Right cardiac atrium (tissue), 5 donors: ENCODE measurements around the gene PTPRN2. TPM values are rescaled to one million over a fixed set of nuclear protein-coding genes. Genes with fewer than 3 reads are reported as not detected.
"Not testable (repeated sequence)": the region's sequence is repeated elsewhere in the genome, so short reads cannot be mapped to it uniquely, and the experiment has no call there.

ENCODE experiments used
- ATAC-seq, 2 donors: fragments of 200-7000 bp; cut with Tn5 transposase; one replicate each; pipeline versions ENCODE4 v1.8.0 to v1.9.1; 2020; ENCODE audit warnings: moderate library complexity in 2 of 2, mild to moderate bottlenecking in 1 of 2
- DNase-seq, 3 donors: peaks; one replicate each; pipeline ENCODE4 v3.0.0-alpha.2; 2020
- H3K27ac ChIP-seq: one replicate; pipeline ENCODE4 v1.5.1; 2013; ENCODE audit warnings: mild to moderate bottlenecking, low read length, control low read depth, moderate library complexity
- H3K27me3 ChIP-seq: one replicate; pipeline ENCODE4 v1.6.1; 2013; ENCODE audit not compliant: control insufficient read depth, insufficient read depth
- H3K4me1 ChIP-seq: one replicate; pipeline ENCODE4 v1.6.1; 2013; ENCODE audit warnings: low read length; ENCODE audit not compliant: control insufficient read depth, insufficient read depth
- H3K4me3 ChIP-seq: one replicate; pipeline ENCODE4 v1.5.1; 2013; ENCODE audit warnings: low read length, control low read depth
- H3K9me3 ChIP-seq: one replicate; pipeline ENCODE4 v1.6.1; 2013; ENCODE audit warnings: low read length; ENCODE audit not compliant: control insufficient read depth
- WGBS: extraction: QIAGEN DNeasy Blood & Tissue Kit; methylation state at CpG from one replicate; pipeline ENCODE4 v1.1.7; 2013; 5-methylcytosine and 5-hydroxymethylcytosine counted together
- intact Hi-C, 4 donors: fragments of 100-400 bp; cut with DNase I; formaldehyde crosslinking; loops; one replicate each; pipeline versions ENCODE4 v1.11.0 to v1.14.0; 2022 to 2023
- polyA plus RNA-seq: library from polyadenylated mRNA; stranded (reverse); fragments of 200-250 nt; gene quantifications from one replicate; pipeline ENCODE4 v1.2.3, GENCODE V29; 2013
- total RNA-seq, 4 donors: library from RNA; stranded (reverse); fragmentation: NEBNext Ultra II Directional; extraction: Animal tissue kit (Norgen Biotek cat#: 25700); gene quantifications; one replicate each; pipeline ENCODE4 v1.2.1, GENCODE V29; 2021
- donor health status: healthy with polysubstance abuse.
- donor health status: DM: no; HTN: yes; CAD: no.
- donor health status: DM: no; HTN: no; CAD: no.
- donor health status: DM: no; HTN: yes; CAD: no; lungs with severe emphysema.
- donor health status: DM: yes; HTN: yes; CAD: no.

The PTPRN2 gene
- total and polyA plus RNA-seq, 5 donors: 1.5 to 3.9 (median 1.9) TPM

DNA sequence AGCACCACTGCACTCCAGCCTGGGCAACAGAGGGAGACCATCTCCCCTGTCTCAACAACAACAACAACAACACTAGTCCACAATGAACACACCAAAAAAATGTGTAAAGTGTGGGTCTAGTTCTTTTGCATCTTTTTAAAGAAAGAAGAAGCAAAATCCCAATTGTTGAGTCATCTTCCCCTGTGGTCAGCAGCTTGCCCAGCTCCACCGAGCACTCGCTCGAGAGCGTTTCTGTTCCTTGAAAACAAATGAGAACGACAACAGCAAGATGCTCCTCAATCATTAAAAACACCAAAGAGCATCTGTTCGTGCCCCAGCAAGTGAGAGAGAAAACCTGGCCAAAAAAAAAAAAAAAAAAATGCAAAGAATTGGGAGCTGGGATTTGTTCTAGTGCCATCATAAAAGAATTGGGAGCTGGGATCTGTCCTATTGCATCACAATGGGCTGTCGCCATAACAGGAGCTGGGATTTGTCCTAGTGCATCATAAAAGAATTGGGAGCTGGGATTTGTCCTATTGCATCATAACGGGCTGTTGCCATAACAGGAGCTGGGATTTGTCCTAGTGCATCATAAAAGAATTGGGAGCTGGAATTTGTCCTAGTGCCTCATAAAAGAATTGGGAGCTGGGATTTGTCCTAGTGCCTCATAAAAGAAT, 118.1 kb downstream of the PTPRN2 start:
- no peak overlapping the region for H3K27ac ChIP-seq
- no peaks in the 10 kb centered on the region for H3K9me3 ChIP-seq
- no peaks in the 10 kb centered on the region for H3K4me1 ChIP-seq
- 72% methylated on average over 8 of the region's 8 CpGs for WGBS
- H3K4me3 ChIP-seq: no peak overlapping the region
- intact Hi-C loops: no loop called here
- DNase-seq (no peak), ATAC-seq (no peak)
- no peaks in the 10 kb centered on the region for H3K27me3 ChIP-seq

DNA sequence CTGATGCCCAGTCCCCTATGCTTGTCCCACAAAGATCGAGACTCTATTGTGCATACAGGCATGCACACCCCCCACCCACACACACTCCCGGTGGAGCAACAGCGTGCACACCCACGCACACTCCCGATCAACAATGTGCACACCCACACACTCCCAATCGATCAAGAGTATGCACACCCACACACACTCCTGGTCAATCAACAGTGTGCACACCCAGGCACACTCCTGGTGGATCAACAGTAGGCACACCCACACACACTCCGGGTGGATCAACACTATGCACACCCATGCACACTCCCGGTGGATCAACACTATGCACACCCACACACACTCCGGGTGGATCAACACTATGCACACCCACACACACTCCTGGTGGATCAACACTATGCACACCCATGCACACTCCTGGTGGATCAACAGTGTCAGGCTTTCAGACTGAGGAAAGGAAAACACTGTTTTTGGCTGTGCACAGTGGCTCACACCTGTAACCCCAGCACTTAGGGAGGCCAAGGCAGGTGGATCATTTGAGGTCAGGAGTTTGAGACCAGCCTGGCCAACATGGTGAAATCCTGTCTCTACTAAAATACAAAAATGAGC, 118.8 kb downstream of the PTPRN2 start:
- no peak for DNase-seq
- H3K27ac ChIP-seq: no peak overlapping the region
- WGBS: 74% methylated on average over 9 of the region's 9 CpGs
- no peaks in the 10 kb centered on the region for H3K4me1 ChIP-seq
- no peak overlapping the region for H3K4me3 ChIP-seq
- H3K27me3 ChIP-seq: no peaks in the 10 kb centered on the region
- intact Hi-C loops: no loop called here
- H3K9me3 ChIP-seq: no peaks in the 10 kb centered on the region
- ATAC-seq: peak; percentile 25 to 33

DNA sequence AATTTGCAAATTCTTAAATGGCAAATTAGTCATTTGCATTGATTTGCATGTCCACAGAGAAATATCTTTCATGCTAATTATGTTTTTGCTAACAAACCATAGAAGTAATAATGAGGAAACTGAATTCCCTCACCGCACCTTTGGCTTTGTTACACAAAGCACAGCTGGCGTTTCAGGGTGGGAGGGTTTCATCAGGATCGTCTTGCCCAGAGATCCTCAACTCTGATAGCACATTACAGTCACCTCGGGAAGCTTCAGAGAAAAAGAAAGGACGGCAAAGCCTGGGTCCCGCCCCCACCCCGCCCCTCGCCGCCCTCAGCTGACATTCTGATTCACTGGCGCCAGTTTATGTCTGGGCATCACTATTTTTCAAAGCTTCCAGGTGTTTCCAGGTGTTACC, 119.4 kb downstream of the PTPRN2 start:
- intact Hi-C loops: no loop called here
- ATAC-seq: no peak

DNA sequence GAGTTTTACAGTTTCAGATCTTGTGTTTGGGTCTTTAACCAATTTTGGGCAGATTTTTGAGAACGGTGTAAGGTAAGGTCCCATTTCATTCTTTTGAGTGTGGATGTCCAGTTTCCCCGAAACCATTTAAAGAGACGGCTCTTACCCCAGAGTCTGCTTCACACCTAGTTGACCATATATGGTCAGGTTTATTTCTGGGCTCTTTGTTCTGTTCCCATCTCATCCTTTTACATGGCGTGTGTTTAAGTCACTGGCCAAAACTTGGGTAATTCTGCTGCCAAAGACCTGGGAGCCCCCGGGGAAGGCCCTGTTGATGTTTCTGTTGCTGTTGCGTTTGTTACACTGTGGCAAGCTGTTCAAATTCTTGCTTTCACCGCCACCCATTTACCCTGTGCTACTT, 120.1 kb downstream of the PTPRN2 start:
- Histone ChIP-seq H3K9me3 (no peaks in the 10 kb centered on the region), H3K27me3 (no peaks in the 10 kb centered on the region), H3K27ac (no peak overlapping the region), H3K4me1 (no peaks in the 10 kb centered on the region), H3K4me3 (no peak overlapping the region)
- DNase-seq (no peak), ATAC-seq (no peak)
- 53% methylated on average over 7 of the region's 7 CpGs for WGBS
- intact Hi-C loops: no loop called here

More for the DNA sequence above, 119.4 kb downstream of the PTPRN2 start:
- H3K9me3 ChIP-seq: no peaks in the 10 kb centered on the region
- no peaks in the 10 kb centered on the region for H3K4me1 ChIP-seq
- DNase-seq: no peak
- 10% methylated on average over 10 of the region's 10 CpGs for WGBS
- no peaks in the 10 kb centered on the region for H3K27me3 ChIP-seq
- no peak overlapping the region for H3K4me3 ChIP-seq
- no peak overlapping the region for H3K27ac ChIP-seq

DNA sequence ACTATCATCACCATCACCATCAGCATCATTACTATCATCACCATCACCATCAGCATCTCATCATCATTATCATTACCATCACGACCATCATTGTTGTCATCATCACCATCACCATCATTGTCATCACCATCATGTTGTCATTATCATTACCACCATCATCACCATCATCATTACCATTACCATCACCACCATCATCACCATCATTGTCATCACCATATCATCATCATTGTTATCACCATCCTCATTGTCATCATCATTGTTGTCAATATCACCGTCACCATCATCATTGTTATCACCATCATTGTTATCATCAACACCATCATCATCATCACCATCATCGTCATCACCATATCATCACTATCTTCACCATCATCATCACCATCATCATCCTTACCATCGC, 124.3 kb downstream of the PTPRN2 start:
- intact Hi-C loops: no loop called here
- DNase-seq (no peak), ATAC-seq (no peak)
- WGBS: 81% methylated on average over 4 of the region's 4 CpGs
- H3K9me3 ChIP-seq: no peaks in the 10 kb centered on the region
- H3K4me3 ChIP-seq: no peak overlapping the region
- no peak overlapping the region for H3K27ac ChIP-seq
- no peaks in the 10 kb centered on the region for H3K4me1 ChIP-seq
- H3K27me3 ChIP-seq: no peaks in the 10 kb centered on the region

DNA sequence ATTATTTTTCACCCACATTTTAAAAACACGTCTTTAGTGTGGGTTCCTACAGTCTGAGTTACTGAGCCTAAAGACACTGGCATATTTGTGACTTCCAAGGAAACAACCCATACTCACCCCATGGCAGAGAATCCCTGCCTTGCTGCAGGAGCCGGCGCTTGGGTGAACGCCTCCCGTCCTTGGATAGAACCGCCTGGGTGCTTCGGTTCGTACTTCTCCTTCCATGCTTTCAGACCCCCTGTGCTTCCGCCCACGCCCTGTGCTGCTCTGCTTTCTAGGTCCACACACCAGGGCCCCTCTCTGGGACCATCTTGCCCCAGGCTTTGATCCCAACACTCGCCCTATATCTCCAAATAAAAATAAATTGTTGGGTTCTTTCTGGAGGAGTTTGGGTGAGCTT, 125.8 kb downstream of the PTPRN2 start:
- H3K27me3 ChIP-seq: no peaks in the 10 kb centered on the region
- ATAC-seq (no peak), DNase-seq (no peak)
- no peak overlapping the region for H3K4me3 ChIP-seq
- H3K9me3 ChIP-seq: no peaks in the 10 kb centered on the region
- H3K27ac ChIP-seq: no peak overlapping the region
- intact Hi-C loops: no loop called here
- H3K4me1 ChIP-seq: no peaks in the 10 kb centered on the region
- 84% methylated on average over 11 of the region's 11 CpGs for WGBS

DNA sequence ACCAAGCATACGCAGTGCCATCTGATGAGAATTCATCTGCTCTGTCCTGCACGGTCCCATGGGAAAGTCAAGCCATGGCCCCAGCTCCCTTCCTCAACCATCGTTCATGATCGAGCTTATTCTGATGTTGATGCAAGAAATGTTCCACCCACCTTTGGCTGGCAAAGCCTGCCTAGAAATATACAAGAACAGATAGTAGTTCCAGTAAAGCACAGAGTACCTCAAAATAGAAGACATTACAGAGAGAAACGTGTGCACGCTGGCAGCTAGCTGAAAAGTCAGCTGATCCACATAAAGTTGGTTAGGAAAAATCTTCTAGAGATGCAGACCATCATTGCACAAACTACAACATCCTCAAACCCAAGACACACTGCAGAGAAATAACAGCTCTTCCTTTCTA, 127.0 kb downstream of the PTPRN2 start:
- Histone ChIP-seq H3K4me3 (no peak overlapping the region), H3K4me1 (no peaks in the 10 kb centered on the region), H3K27ac (no peak overlapping the region), H3K9me3 (no peaks in the 10 kb centered on the region), H3K27me3 (no peaks in the 10 kb centered on the region)
- intact Hi-C loops: no loop called here
- DNase-seq: no peak
- no peak for ATAC-seq
- 70% methylated on average over 6 of the region's 6 CpGs for WGBS

DNA sequence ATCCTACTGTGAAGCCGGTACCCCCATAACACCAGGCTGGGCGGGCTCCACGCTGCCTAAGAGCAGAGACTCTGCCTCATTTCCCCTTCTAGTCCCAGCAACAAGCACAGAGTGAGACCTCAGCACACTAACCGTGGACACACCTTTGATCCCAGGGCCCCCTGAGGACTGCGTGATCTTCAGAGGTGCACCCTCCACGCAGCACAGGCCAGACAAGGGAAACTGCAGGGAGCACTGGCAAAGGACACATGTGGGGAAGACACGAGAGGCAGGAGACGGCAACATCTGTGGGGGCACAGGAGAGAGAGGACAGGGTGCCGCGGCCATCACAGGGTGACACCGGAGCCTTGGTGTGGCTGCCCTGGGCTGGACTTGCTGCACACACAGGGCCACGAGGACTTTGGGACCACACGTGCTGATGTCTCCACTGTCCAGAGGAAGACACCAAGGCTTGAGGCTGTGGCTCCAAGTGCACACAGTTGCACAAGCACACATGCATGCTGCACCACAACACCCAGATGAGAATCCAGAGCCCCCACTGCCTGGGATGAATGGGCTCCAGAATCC, 128.8 kb downstream of the PTPRN2 start:
- intact Hi-C loops: no loop called here
- H3K9me3 ChIP-seq: no peaks in the 10 kb centered on the region
- ATAC-seq (no peak), DNase-seq (no peak)
- no peaks in the 10 kb centered on the region for H3K27me3 ChIP-seq
- no peak overlapping the region for H3K27ac ChIP-seq
- H3K4me1 ChIP-seq: no peaks in the 10 kb centered on the region
- no peak overlapping the region for H3K4me3 ChIP-seq
- 89% methylated on average over 13 of the region's 13 CpGs for WGBS

DNA sequence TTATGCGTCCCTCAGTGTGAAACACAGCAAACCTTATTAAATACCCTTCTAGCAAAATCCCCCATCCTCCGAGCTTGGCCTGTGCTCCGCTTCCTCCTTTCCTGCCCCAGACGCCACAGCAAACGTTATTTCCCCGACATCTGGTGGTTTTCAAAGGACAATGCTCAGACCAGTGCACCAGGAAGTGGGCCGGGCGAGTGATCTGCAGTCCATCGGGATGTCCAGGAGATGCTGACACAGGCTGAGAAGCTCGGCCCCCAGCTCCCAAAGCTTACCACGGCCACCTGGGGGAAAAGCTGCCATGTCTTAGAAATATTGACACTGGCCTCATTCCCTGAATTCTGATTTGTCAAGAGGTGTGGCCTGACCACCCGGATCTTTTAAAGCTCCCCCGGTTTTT, 129.5 kb downstream of the PTPRN2 start:
- intact Hi-C loops: no loop called here
- Histone ChIP-seq H3K4me1 (no peaks in the 10 kb centered on the region), H3K27ac (no peak overlapping the region), H3K4me3 (no peak overlapping the region), H3K27me3 (no peaks in the 10 kb centered on the region), H3K9me3 (no peaks in the 10 kb centered on the region)
- DNase-seq (no peak), ATAC-seq (no peak)
- 45% methylated on average over 13 of the region's 13 CpGs for WGBS

DNA sequence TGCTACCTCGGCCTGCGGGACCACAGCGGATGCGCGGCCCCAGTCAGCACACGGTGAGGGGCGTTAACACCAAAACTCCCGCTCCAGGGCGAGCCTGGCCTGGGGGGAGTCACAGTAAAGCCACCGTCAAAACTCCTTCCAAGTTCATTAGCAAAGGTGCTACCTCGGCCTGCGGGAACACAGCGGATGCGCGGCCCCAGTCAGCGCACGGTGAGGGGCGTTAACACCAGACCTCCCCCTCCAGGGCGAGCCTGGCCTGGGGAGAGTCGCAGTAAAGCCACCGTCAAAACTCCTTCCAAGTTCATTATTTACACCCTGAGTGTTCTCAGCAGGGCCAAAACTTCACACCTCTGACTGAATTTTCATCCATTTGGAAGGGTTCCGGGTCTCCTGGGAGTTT, 130.0 kb downstream of the PTPRN2 start:
- 81% methylated on average over 22 of the region's 22 CpGs for WGBS
- DNase-seq, intact Hi-C loops, H3K9me3 ChIP-seq, H3K4me1 ChIP-seq, ATAC-seq, H3K4me3 ChIP-seq, H3K27ac ChIP-seq, H3K27me3 ChIP-seq: not testable (repeated sequence)

DNA sequence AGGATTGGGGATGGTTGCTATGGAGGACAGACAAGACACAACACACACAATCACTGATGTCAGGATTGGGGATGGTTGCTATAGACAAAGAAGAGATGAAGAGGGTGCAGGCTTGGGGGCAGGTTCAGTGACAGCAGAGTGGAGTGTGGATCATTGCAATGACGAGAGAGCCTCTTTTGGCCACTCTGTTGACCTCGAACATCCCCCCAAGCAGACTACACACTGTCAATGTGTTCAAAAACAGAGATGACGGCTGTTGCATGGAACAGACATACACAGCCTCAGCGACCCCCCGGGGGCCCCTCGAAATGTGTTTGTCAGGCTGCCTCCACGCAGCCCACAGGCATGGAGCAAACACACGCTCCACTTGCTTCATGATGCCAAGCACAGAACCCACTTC, 133.0 kb downstream of the PTPRN2 start:
- 90% methylated on average over 8 of the region's 8 CpGs for WGBS
- Histone ChIP-seq H3K4me1 (no peaks in the 10 kb centered on the region), H3K9me3 (no peaks in the 10 kb centered on the region), H3K27ac (no peak overlapping the region), H3K4me3 (no peak overlapping the region), H3K27me3 (no peaks in the 10 kb centered on the region)
- no peak for DNase-seq
- intact Hi-C loops: no loop called here
- no peak for ATAC-seq
